T-helper 2 cell (primary cell): ENCODE data around the gene RPL7A.
"Not testable (repeated sequence)": the region's sequence is repeated elsewhere in the genome, so short reads cannot be mapped to it uniquely, and the experiment has no call there.

Experiments
- DNase-seq, 5 experiments: peaks; one replicate each; pipeline versions ENCODE4 v3.0.0 to v3.0.0-alpha.2; 2012 to 2022

RPL7A gene

DNA sequence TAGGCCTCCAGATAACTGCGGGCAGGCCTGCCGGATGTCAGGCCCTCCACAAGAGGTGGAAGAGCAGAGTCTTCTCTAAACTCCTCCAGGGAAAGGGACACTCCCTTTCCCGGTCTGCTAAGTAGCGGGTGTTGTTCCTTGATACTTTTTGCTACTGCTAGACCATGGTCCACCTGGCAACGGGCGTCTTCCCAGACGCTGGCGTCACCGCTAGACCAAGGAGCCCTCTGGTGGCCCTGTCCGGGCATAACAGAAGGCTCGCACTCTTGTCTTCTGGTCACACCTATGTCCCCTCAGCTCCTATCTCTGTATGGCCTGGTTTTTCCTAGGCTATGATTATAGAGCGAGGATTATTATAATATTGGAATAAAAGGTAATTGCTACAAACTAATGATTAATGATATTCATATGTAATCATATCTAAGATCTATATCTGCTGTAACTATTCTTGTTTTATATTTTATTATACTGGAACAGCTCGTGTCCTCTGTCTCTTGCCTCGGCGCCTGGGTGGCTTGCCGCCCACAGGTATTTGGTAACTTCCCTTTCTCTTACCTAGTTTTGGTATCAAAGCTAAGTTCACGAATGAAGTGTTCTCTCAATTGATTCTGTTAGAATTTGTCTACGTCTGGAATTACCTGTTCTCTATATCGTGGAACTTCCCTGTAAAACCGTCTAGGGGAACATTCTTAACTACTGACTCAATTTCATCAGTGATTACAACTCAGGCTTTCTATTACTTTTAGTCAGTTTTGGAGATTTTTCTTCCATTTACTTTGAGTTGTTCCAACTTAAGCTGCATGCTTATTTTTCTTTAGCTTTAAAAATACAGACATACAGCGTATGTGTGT, 18.5 kb upstream of the RPL7A start:
- DNase-seq: not testable (repeated sequence)

DNA sequence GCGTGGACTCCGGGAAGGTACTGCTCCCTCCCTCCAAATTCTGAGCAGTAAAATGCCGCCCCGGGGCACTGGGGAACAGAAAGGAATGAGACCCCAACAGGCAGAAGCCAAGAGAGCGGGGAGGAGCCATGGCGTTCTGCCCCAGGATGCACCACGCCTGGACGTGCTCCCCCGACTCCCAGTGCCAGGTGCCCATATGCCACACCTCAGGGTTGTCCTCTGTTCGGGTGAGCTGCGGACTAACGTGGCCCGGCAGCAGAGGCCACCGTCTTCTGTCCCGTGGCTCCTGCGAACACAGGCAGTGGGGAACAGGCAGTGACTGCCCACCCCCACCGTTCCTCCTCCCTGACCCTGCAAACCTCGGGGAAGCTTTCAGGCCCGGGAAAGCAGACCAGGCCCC, 16.8 kb upstream of the RPL7A start:
- no peak for DNase-seq

DNA sequence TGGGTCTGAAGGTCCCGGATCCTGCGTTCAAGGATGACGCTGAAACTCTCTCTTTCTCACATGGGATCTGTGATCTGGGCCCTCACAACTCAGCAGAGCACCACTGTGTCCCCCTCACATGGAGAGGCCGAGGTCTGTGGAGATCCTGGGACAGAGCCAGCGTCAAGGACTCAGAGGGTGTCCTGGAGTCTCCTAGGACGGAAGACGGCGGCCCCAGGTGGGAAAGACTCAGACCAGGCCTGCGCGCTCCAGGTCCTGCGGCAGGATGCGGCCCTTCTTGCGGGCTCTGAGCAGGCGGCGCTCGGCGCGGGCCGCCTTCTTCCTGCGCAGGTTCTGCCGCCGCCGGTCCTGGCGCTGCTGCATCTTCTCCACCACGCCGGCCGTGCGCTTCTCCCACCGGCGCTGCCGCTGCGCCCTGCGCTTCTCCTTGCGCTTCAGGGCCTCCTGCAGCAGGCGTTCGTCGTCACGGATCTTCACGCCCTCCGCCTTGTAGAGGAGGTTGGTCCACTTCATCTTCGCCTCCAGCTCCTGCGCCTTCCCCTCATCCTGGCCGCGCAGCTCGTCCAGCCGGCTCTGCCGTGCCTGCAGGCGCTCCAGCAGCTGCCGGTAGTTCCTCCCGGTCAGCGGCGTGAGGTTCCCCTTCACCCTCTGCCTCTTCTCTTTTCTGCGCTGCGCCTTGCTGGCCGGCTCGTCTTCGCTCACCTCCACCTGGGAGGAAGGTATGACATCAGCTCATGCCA, 16.2 kb upstream of the RPL7A start:
- DNase-seq: no peak

DNA sequence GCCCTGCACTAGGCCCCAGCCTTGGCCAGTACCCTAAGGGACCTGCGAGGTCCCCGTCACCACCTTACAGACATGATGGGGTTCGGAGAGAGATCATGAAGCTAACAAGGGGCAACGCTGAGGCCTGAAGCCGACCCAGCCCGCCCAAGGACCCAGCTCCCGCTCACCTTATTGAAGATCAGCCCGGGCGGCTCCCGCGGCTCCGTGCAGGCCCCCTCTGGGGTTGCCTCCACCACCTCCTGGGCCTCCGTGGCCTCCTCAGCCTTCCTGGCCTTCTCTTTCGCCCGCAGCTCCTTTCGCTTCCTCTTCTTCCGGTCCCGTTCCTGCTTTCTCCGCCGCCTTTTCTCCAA, 15.7 kb upstream of the RPL7A start:
- no peak for DNase-seq

DNA sequence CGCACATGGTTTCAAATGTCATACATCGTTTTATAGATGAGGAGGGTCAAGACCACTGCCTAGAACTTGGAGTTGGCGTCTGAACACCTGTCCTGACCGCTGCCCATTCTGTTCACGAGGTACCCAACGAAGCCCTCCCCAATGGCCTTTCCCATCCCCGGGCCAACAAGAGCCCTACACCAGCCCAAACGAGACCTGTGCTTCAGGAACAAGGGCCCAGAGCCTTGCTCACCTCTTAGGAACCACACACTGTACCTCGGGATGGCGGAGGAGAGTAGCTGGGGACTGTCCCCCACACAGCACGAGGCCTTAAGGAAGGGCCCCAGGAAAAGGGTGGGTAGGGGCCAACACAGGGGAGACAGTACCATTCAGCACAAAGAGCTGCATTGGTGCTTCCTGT, 15.0 kb upstream of the RPL7A start:
- DNase-seq: no peak

DNA sequence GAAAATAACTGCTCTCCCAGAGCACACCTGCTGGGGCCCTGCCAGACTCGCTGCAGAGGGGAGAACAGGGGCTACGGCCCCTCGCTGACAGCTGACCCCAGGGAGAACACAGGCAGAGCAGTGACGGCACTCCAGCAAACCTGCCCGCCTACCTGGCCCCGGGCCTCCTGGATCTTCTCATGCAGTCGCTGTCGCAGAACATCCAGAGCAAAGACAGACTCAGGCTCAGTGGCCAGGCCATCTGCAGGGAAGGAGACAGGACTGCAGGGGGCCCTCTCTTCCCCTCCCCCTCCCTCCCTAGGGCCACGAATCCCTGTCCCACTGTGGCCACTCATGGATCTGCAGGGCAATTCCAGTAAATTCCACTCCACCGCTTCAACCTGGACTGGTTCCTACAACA, 14.5 kb upstream of the RPL7A start:
- no peak for DNase-seq

DNA sequence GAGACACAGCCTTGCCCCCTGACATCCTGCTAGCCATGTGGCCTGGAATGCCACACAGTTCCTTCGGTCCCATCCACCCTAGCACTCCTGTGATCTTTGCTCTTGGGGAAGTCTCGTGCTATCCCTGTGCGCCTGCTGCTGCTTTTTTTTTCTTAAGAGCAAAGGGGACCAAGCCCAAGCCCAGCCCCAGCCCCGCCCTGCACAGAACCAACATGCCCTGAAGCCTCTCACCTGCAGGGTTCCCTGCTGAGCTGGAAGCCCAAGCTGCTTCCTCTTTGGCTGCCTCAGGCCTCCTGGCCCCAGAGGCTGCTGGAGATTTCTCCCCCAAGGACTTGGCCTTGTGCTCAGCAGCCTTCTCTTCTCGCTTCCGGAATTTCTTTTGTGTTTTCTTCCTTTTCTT, 13.9 kb upstream of the RPL7A start:
- DNase-seq: no peak

DNA sequence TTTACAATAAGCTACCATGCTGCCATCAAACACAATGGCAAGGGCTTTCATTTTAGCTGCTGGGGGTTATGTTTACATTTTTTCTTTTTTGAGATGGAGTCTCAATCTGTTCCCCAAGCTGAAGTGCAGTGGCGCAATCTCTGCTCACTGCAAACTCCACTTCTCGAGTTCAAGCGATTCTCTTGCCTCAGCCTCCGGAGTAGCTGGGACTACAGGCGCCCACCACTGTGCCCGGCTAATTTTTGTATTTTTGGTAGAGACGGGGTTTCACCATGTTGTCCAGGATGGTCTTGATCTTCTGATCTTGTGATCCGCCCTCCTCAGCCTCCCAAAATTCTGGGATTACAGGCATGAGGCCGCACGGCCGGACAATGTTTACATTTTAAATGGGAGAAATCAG, 13.1 kb upstream of the RPL7A start:
- not testable (repeated sequence) for DNase-seq

DNA sequence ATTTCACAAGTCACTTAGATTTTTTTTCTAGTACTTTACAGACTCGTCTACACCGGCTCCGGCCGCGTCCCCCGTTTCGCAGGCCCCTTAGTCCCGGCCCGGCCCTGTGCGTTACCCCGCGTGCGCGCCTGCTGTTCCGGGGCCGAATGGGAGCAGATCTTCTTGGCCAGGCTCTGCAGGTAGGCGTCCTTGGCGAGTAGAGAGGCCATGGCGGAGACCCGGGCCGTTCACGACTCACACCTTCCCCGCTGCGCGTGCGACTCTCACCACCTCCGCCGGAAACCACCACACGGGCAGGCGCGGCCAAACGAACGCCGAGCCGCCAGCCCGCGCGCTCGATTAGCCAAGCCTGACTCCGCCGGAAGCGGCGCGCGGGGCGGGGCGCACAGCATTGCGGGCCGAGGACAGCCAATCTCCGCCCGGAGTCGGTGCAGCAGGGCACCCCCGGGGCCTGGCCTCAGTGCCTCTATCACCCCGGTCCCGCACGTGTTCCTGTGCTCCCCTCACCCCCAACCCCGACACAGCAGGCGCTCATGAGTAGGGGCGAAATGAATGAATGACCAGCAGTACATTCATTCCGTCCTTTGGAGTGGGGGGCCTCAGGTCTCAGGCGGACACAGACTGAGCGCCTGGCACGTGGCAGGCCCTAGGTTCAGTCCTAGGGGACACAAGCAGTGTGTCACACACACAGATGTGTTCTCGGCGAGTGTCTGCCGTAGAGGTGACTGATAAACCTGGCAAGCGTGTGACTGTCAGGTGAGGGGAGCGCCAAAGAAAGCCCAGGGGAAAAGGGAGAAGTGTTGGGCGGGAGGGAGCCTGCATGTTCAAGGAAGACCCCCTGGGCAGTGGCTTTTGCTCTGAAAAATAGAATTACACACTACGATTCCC, 11.8 kb upstream of the RPL7A start, which contains the start of gene SURF6:
Gene SURF6 (minus strand): TSS at position 265 of the 888 bp plus-strand sequence. CDS start 56 bp downstream, at position 209.
- DNase-seq: peak; percentile 87 to 97 (median 91)

DNA sequence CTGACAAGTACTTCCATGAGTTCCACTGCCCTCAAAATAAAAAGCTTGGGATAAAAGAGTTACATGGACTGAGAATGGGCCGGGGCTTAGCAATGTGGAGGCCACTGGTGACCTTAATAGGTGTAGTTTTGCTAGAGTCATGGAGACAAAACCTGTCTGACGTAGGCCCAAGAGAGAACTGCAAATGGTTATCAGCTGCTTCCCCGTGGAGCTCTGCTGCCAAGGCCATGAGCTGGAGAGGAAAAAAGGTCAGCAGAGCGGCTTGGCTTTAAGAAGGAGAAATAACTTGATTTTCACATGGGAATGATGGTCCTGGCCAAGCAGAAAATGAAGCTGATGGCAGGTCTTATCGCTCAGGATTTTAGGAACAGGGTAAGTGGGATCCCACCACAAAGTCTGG, 8.4 kb upstream of the RPL7A start:
- DNase-seq: no peak

DNA sequence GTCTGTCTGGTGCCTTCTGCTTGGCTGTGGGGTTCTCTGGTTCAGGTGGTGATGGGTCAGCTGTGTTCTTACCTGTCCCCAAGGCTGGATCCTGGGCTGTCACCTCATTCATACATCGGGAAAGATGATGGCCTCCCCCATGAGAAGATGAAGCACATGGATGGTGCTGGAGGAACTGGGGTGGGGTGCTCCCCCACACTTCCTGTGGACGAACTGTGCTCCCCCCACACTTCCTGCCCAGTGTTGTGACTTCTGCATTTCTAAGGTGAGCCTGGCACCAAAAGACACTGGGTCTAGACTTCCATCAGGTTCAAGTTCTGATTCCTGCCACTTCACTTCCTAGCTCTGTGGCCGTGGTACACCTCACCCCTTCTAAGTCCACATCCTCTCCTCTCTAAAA, 7.8 kb upstream of the RPL7A start:
- DNase-seq: no peak

DNA sequence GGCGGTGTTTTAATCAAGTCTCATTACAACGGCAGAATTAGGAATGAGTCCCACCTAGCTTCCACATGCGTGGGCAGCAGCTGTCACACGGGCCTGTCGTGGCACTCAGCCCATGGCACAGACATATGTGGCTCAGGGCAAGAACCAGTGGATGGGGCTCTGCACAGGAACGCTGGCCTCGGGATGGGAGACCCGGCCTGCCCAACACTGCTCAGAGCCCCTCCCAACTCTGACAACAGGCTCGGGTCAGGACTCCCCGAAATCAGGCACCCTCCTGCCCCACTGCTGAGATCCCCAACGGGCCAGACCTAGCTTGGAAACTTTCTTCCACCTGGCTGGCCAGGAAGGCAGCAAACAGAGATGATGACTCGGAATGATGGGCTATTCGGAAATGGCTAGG, 7.1 kb upstream of the RPL7A start:
- DNase-seq: no peak

DNA sequence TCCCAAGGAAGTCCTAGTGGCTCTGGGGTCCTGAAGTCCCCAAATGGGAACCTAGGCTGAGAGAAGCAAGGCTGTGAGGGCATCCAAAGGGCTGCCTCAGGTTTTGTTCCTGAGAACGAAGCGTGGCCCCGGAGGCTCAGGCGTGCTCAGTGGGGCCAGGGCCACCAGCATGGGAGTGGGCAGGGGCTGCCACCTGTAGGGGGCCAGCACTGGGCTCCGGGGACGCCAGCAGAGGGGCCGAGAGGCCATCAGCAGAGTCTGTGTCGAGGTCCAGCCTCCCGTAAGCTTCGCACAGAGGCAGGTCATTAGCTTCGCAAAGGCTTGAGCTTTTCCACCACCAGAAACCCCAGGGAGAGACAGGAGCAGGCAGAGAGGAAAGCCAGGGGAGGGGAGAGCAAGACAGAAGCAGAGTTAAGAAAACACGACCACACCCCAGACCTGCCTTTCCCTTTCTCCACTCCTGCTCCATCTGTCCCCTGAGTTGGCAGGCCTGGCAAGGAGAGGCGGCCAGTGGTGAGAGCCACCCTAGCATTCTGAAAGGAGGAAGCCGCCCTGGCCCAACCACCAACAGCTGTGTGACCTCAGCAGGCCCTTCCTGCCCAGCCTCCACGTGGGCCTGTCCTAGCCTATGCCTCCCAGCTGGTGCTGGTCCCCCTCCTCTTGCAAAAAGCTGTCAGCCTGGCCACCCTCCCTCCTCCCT, 6.5 kb upstream of the RPL7A start:
- DNase-seq: no peak

DNA sequence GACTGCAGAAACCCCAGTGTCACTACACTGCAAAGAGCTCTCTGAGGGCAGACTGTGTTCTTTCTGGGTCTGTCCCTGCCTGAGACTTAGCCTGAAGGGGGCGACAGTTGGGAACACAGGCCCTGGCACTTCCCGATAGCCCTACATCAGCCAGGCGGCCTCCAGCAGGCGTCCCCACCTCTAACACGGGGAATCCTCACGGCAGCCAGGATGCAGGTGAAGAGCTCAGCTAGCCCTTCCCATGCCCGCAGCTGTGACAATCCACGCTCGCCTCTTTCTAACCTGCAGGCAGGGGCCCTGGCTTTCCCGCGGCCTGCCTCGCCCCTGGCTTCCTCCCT, 6.0 kb upstream of the RPL7A start:
- DNase-seq: no peak

DNA sequence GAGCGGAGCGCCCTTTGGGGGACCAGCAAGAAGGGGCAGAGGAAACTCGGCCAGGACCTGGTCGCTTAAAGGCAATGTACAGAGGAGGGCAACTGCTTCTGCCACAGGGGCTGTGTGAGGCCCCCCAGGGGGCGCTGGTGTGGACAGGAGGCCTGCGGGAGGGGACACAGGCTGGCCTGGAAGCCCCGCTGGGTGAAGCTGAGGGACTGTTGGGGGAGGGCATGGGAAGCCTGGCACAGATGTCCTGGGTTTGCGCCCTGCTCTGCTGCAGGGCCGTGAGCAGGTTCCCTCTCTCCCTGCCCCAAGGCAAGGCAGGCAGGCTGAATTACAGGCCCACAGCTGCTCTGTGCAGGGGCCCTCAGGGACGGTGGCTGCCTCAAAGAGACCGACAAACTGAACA, 5.4 kb upstream of the RPL7A start:
- no peak for DNase-seq

DNA sequence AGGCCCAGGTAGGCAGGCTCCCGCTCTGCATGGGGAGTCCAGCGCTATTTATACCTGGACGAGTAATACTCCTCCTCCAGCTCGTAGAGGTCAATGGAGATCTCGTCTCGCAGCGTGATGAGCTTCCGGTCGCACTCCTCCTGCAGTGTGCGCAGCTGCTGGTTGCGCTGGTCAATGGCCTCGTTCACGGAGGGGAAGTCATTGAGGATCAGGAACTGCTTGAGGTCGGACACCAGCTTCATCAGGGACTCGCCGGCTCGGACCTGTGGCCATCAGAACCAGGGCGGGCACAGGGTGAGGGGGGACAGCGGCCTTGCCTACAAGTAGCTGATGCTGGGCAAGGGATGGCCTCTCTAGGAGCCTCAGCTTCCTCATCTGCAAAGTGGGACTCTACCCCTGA, 3.9 kb upstream of the RPL7A start:
- DNase-seq: no peak

DNA sequence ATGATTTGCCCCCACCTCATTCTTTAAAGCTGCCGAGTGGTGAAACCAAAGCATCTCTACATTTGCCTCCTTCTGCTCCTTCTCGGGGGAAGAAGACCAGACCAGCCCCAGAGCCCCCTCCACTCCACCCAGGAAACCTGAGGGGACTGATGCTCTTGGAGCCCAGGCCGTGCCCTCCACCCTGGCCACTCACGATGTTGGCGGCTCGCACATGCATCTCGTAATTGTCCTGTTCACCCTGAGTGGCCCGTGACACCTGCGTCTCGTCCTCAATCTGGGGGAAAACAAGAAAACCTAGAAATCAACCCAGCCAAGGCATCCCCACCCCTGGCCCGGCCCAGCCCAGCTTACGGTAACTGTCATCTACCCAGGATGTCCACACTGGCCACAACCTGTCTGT, 3.0 kb upstream of the RPL7A start:
- no peak for DNase-seq

DNA sequence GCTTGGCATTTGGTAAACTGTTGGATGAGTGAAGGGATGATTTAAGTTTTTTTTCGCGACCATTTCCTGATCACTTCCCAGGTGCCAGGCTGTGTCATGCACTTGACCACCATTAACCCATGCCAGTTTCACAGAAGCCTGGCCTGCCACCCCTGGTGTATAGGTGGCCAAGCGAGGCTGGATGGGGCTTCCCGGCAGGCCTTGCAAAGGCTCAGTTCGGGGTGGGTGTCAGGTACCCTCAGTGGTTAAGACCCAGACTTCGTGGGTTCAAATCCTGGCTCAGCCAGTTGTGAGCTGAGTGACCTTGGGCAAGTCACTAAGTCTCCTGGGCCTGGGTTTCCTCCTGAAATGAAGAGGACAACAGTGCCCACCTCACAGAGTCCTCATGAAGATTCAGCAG, 2.4 kb upstream of the RPL7A start:
- DNase-seq: no peak

DNA sequence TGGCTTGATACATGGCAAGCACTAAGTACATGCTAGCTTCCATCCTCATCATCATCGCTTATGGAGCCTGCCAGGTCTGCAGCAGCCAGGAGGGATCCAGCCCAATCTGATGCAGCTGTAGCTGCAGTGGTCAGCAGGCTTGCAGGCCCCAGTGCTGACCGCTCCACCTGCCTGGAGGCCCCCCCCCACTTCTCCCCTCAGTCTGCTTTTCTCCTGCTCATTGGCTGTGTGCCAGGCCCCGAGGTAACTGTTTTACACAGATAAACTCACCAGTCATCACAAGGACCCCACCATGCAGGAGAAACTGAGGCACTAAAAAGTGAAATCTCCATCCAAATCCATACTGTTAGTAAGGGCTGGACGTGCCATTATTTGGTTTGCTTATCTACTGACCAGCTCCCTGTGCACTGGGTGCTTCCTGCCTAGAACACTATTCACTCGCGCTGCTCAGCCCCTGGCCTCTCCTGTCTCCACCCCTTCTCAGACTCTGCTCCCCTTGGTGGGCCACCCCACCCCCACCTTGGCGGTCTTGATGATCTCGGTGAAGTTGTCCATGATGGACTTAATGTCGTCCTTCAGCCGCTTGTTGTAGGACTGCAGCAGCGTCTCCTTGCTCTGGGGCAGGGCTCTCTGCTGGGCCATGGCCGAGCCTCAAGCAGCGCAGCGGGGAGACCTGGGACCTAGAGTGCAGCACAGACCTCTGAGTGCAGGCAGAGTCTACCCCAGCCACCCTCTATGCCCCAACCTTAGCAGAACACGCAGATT, 1.8 kb upstream of the RPL7A start:
- DNase-seq: no peak

DNA sequence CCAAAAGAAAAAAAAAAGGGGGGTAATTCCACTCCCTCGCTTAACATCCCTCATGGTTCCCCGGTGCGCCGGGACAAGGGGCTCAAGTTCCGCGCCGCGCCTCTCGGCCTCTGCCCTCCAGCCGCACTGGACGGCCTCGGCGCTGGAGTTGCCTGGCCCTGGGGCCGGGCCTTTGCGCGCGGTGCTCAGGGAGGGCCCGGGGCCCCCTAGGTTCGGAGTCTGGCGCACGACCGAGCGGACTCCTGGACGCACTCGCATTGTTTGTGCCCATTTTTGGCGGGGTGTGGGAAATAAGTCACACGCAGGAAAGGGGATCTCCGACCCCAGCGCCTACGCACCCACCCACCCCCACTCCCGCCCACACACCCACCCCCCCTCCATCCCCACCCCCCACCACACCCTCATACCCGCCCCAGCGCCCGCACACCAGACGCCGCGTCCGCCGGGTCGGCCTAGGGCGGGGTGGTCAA, 468 bp upstream of the RPL7A start:
- peak in 3 of 5 experiments; percentile 32 to 59 (median 47) for DNase-seq

DNA sequence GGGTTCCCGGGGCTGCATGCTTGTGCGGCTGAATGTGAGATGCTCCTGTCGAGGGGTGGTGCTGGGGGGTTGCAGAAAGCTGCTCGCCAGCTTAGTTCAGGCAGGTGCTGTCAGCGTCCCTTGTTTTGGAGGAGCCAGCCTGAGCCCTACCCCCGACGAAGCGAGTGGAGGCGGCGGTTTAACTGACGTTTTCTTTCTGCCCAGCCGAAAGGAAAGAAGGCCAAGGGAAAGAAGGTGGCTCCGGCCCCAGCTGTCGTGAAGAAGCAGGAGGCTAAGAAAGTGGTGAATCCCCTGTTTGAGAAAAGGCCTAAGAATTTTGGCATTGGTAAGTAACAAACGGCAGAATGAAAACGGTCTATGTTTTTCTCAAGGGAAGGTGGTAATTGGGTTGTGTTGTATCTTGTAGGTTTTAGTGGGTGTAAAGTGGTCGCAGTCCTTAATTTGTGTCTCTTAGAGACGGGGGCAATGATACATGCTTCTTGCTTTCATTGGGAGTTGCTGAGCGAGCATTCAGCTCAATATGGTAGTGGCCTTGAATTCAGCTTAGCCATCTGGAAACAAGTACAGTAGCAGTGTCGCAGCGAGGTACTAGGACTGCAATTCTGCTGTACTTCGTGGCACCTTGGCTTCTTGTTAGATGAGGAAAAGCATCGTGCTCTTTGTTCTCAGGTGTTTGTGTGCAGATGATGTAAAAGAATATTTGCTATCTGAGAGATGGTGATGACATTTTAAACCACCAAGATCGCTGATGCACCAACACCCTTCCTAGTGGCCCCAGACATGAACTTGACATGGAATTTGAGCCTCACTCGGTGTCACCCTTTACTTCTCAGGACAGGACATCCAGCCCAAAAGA, 928 bp downstream of the RPL7A start:
- DNase-seq: no peak
